PFSK-1 (cell line): ENCODE data around the gene VMP1.

ENCODE experiments used
- FOXP2 ChIP-seq: optimal IDR thresholded peaks from 2 replicates; pipeline ENCODE3; 2011; ENCODE audit warnings: borderline replicate concordance, control low read depth, inconsistent platforms; ENCODE audit not compliant: insufficient read depth; ENCODE audit errors: extremely low read length, extremely low read depth
- POLR2AphosphoS5 ChIP-seq: IDR thresholded peaks from 2 replicates; pipeline ENCODE4 v1.6.1; 2012; ENCODE audit warnings: low read depth, mild to moderate bottlenecking, control low read depth, low read length, moderate library complexity
- SIN3A ChIP-seq: IDR thresholded peaks from 2 replicates; pipeline ENCODE4 v1.6.1; 2012; ENCODE audit warnings: mild to moderate bottlenecking, low read length, moderate library complexity, borderline replicate concordance; ENCODE audit not compliant: insufficient read depth
- TAF1 ChIP-seq: IDR thresholded peaks from 2 replicates; pipeline ENCODE4 v1.6.1; 2012; ENCODE audit warnings: low read length, control low read depth, borderline replicate concordance; ENCODE audit not compliant: insufficient read depth
- TF ChIP-seq, protein P1 (sequence below), 2 experiments: IDR thresholded peaks; 2 replicates each; pipeline versions ENCODE4 v1.6.1 to v1.8.0; 2011 to 2012; ENCODE audit warnings: low read depth in 2 of 2, low read length in 2 of 2, control low read depth in 1 of 2, inconsistent platforms in 1 of 2, mild to moderate bottlenecking in 1 of 2, moderate library complexity in 1 of 2; ENCODE audit not compliant: insufficient read depth in 1 of 2

Gene VMP1

DNA sequence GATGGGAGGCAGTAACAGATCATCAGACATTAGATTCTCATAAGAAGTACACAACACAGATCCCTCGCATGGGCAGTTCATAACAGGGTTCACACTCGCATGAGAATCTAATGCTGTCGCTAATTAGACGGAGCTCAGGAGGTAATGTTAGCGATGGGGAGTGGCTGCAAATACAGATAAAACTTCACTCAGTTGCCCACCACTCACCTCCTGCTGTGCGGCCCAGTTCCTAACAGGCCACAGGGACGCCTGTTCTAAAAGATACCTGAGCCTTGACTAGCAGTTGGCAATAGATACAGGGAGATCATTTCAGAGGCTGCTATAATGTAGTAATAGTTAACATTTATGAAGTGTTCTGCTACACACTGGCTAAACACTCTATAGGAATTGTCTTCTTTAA is 5.2 kb upstream of the VMP1 start:
- TF ChIP-seq POLR2AphosphoS5, result no peak
- no peak for TF ChIP-seq FOXP2
- TF ChIP-seq, protein P1, sequence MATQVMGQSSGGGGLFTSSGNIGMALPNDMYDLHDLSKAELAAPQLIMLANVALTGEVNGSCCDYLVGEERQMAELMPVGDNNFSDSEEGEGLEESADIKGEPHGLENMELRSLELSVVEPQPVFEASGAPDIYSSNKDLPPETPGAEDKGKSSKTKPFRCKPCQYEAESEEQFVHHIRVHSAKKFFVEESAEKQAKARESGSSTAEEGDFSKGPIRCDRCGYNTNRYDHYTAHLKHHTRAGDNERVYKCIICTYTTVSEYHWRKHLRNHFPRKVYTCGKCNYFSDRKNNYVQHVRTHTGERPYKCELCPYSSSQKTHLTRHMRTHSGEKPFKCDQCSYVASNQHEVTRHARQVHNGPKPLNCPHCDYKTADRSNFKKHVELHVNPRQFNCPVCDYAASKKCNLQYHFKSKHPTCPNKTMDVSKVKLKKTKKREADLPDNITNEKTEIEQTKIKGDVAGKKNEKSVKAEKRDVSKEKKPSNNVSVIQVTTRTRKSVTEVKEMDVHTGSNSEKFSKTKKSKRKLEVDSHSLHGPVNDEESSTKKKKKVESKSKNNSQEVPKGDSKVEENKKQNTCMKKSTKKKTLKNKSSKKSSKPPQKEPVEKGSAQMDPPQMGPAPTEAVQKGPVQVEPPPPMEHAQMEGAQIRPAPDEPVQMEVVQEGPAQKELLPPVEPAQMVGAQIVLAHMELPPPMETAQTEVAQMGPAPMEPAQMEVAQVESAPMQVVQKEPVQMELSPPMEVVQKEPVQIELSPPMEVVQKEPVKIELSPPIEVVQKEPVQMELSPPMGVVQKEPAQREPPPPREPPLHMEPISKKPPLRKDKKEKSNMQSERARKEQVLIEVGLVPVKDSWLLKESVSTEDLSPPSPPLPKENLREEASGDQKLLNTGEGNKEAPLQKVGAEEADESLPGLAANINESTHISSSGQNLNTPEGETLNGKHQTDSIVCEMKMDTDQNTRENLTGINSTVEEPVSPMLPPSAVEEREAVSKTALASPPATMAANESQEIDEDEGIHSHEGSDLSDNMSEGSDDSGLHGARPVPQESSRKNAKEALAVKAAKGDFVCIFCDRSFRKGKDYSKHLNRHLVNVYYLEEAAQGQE (IDR thresholded peaks at IDR 0.05; ENCODE audit: insufficient read depth in 1 of 2, low read depth in 2 of 2, low read length in 2 of 2), result no peak
- no peak for TF ChIP-seq SIN3A
- TF ChIP-seq TAF1, result no peak

DNA sequence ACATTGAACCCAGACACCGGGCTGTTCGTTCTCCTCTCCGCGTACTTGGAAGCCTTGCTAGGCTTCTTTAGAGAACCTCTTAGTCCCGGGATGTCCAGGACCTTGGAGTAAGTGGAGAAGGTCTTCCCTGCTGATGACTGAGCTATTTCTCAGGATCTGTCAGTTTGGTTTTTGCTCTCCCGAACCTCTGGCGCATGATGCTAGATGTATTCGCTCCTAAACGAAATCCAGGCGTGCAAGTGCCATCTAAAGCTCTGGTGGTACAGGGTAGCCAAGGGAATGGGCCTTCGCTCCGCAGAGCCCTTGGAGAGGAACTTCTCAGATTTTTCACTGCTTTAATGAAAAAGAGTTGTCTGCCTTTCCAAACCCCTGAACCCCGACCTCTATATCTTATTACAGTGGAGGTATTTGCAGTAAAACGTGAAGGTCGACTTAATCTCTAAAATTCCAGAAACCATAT is 547 bp downstream of the VMP1 start:
- TF ChIP-seq TAF1 (no peak), POLR2AphosphoS5 (no peak), FOXP2 (no peak), SIN3A (no peak)
- TF ChIP-seq, protein P1 (IDR thresholded peaks at IDR 0.05; ENCODE audit: insufficient read depth in 1 of 2, low read depth in 2 of 2, low read length in 2 of 2), result no peak

DNA sequence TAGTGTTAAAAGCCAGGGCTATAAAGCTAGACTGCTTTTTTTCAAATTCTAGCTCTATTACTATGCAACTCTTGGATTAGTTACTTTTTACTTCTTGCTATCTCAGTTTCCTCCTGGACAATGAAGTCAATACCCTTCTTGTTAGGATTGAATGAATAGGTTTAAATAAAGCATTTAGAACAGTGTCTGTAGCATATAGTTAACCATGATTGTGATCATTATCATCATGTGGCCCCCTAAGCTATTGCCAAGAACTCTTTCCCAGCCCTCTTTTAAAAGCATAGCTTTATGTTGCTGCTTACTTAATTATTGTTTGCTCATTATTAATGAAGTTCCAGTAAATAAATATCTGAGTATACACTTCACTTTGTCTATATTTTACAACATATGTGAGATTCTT is 4.5 kb downstream of the VMP1 start:
- TF ChIP-seq TAF1 (no peak), POLR2AphosphoS5 (no peak), FOXP2 (no peak)

DNA sequence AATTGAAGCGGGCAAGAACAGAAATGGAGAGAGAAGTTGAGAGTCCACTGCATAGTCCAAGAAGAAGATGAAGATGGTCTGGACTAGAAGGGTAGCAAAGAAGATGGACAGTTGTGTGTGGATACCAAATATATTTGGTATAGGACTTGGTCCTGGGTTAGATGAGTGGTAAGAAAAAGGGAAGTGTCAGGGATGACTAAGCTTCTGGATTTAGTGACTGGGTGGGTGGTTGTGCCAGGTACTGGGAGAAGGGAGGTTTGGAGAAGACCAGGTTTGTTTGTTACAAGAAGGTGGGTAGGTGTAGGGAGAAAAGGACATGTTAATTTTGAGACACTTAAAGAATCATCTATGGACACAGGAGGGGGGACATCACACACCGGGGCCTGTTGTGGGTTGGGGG is 5.4 kb downstream of the VMP1 start:
- TF ChIP-seq SIN3A (no peak), FOXP2 (no peak), TAF1 (no peak)

DNA sequence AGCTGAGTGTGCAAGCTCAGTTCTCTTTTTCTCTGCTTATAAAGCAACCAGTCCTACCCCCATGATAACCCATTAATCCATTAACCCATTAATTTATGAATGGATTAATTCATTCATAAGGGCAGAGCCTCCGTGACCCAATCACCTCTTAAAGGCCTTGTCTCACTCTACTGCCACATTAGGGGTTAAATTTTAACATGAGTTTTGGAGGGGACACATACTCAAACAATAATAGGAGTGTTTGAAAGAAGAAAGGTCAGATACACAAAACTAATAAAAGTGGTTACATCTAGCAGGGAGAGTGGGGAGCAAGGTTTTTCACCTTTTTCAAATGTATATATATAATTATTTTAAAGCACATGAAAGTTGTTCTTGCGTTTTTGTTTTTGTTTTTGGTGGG is 6.8 kb downstream of the VMP1 start:
- TF ChIP-seq POLR2AphosphoS5 (no peak), SIN3A (no peak), FOXP2 (no peak)
- TF ChIP-seq, protein P1 (IDR thresholded peaks at IDR 0.05; ENCODE audit: insufficient read depth in 1 of 2, low read depth in 2 of 2, low read length in 2 of 2), result no peak

DNA sequence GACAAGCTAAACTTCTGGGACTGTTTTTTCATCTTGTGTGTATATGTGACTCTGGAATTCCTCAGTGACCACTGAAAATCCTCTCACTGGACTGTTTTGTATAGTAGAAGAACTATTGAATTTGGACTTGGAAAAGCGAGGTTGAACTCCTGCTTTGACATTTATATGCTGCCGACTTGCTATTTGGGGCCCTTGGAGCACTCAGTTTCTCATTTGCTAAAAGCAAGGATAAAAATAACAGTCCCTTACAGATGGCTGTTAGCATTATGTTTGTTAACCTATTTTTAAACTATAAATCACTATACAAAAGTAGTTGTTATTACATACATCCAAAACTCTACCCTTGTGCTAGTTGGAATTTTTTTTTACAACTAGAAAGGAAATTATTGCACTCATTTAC is 9.0 kb downstream of the VMP1 start:
- TF ChIP-seq, protein P1 (IDR thresholded peaks at IDR 0.05; ENCODE audit: insufficient read depth in 1 of 2, low read depth in 2 of 2, low read length in 2 of 2), result no peak
- TF ChIP-seq TAF1 (no peak), FOXP2 (no peak), POLR2AphosphoS5 (no peak), SIN3A (no peak)
